Stimulated activated naive B cell treated with anti-CD40 and anti-IgM and Interleukin-4, amounts not matched to agents 10 μg/mL and 1 μg/mL and 100 μg/mL, for 72 hours (primary cell): ENCODE data around the gene RNF138.
"Not testable (repeated sequence)": the region's sequence is repeated elsewhere in the genome, so short reads cannot be mapped to it uniquely, and the experiment has no call there.

Experiments used
- ATAC-seq, 2 donors: fragments of 150-1000 bp; cut with Tn5 transposase; replicated peaks; 2 replicates each; pipeline ENCODE4 v1.10.0; 2021; ENCODE audit warnings: moderate library complexity in 1 of 2
- DNase-seq: peaks from one replicate; pipeline ENCODE4 v3.0.0; 2021
- H3K27ac Mint-ChIP-seq: one replicate; pipeline ENCODE4 v1.8.0; 2022; ENCODE audit warnings: mild to moderate bottlenecking, mixed read lengths
- H3K27me3 Mint-ChIP-seq, 2 donors: one replicate each; pipeline ENCODE4 v1.8.0; 2022; ENCODE audit warnings: mixed read lengths in 2 of 2
- H3K36me3 Mint-ChIP-seq, 2 donors: one replicate each; pipeline ENCODE4 v1.8.0; 2022; ENCODE audit warnings: mixed read lengths in 2 of 2, mild to moderate bottlenecking in 1 of 2
- H3K4me1 Mint-ChIP-seq, 2 donors: one replicate each; pipeline ENCODE4 v1.8.0; 2022; ENCODE audit warnings: mixed read lengths in 2 of 2, mild to moderate bottlenecking in 1 of 2
- H3K4me3 Mint-ChIP-seq, 2 donors: one replicate each; pipeline ENCODE4 v1.8.0; 2022; ENCODE audit warnings: mild to moderate bottlenecking in 2 of 2, mixed read lengths in 2 of 2, moderate library complexity in 1 of 2
- H3K9me3 Mint-ChIP-seq, 2 donors: one replicate each; pipeline ENCODE4 v1.8.0; 2022; ENCODE audit warnings: mixed read lengths in 2 of 2, mild to moderate bottlenecking in 1 of 2

Gene RNF138

DNA sequence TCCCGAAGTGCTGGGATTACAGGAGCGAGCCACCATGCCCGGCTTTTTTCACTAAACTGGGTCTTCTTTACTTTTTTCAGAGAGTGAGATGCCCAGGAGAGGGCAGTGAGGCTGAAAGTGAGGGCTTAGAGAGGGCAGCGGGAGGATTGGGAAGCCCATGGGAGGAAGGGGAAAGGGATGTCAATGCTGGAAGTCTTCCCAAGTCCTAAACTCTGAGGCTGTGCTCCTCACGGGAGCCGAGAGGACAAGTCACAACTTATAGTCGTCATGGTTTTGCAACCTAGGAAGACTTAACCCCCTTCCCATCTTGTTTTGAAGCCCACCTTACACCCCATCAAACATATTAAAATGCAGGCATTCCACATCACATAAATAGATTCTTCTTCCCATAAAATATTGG lies 83.0 kb downstream of the RNF138 start:
- ATAC-seq (no peak), DNase-seq (no peak)
- H3K36me3 Mint-ChIP-seq, result no peaks in the 10 kb centered on the region
- H3K27ac Mint-ChIP-seq, result no peak overlapping the region
- peaks cover 0 to 5% of the 10 kb centered on the region in 2 donors for H3K9me3 Mint-ChIP-seq
- H3K4me1 Mint-ChIP-seq, result no peaks in the 10 kb centered on the region
- no peak overlapping the region for H3K4me3 Mint-ChIP-seq
- H3K27me3 Mint-ChIP-seq, result peaks cover 11 to 15% of the 10 kb centered on the region in 2 donors

- Mint-ChIP-seq H3K4me1 (no peaks in the 10 kb centered on the region), H3K27me3 (peaks cover 11 to 15% of the 10 kb centered on the region in 2 donors), H3K36me3 (no peaks in the 10 kb centered on the region), H3K27ac (no peak overlapping the region), H3K4me3 (no peak overlapping the region), H3K9me3 (peaks cover 0 to 5% of the 10 kb centered on the region in 2 donors)
- no peak for DNase-seq
- no peak for ATAC-seq
These were observed 83.6 kb downstream of the RNF138 start for GRCh38 chr18:32175265-32175664.

- not testable (repeated sequence) for H3K27ac Mint-ChIP-seq, H3K9me3 Mint-ChIP-seq
These were observed 85.1 kb downstream of the RNF138 start for GRCh38 chr18:32176745-32177144.

DNA sequence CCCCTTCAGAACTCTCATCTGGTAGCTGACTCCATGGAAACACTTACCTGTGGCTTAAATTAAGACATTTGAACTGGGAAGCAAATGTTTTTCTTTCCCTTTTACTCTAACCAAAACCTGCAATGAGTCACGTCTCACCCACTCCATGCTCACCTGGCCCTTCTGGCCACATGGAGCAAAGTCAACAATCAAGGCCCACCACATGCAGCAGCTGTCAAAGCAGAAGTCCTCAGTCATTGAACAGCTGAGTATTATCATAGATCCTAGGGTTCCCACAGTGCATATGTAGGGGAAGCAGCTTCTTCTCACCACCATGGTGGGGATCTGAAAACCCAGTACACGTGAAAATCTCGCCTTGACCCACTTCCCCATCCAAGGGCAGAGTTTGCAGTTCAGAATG lies 85.9 kb downstream of the RNF138 start:
- Mint-ChIP-seq H3K36me3 (no peaks in the 10 kb centered on the region), H3K27ac (no peak overlapping the region)
- ATAC-seq, result no peak

More at GRCh38 chr18:32176745-32177144, 85.1 kb downstream of the RNF138 start:
- H3K27me3 Mint-ChIP-seq, result peaks cover 15 to 17% of the 10 kb centered on the region in 2 donors
- not testable (repeated sequence) for ATAC-seq, H3K4me1 Mint-ChIP-seq, DNase-seq, H3K36me3 Mint-ChIP-seq, H3K4me3 Mint-ChIP-seq

More for the DNA sequence above, 85.9 kb downstream of the RNF138 start:
- Mint-ChIP-seq H3K4me3 (no peak overlapping the region), H3K4me1 (no peaks in the 10 kb centered on the region), H3K9me3 (peaks cover 2 to 5% of the 10 kb centered on the region in 2 donors), H3K27me3 (peaks cover 12 to 17% of the 10 kb centered on the region in 2 donors)
- no peak for DNase-seq
